ENCODE data around the gene WDR45. TPM values are rescaled to one million over a fixed set of nuclear protein-coding genes. Genes with fewer than 3 reads are reported as not detected.

The WDR45 gene
- total RNA-seq, 1 experiment from 2014 or later, result 31.5 TPM

- H3K9ac ChIP-seq (ENCODE audit: extremely low read depth, insufficient read length, low read length), result no peak overlapping the region
- no peaks in the 10 kb centered on the region for H3K4me1 ChIP-seq (ENCODE audit: insufficient read depth, low read length)
- no peak overlapping the region for H2BK20ac ChIP-seq (ENCODE audit: low read depth, low read length, poor library complexity, severe bottlenecking)
- H3K56ac ChIP-seq (ENCODE audit: insufficient read length, low read depth, low read length), result no peak overlapping the region
- no peak overlapping the region for H2AFZ ChIP-seq (ENCODE audit: low read length)
- H3K18ac ChIP-seq (ENCODE audit: insufficient read length, low read depth, low read length), result no peak overlapping the region
- no peaks in the 10 kb centered on the region for H3K27me3 Mint-ChIP-seq (ENCODE audit: low read depth)
- H3K36me3 Mint-ChIP-seq (ENCODE audit: insufficient read depth in 1 of 3, low read depth in 3 of 3), result peaks cover 26 to 46% (median 31%) of the 10 kb centered on the region in 3 experiments
- H3K4me2 ChIP-seq (ENCODE audit: insufficient read depth, insufficient read length, low read length), result no peak overlapping the region
- no peak overlapping the region for H3T11ph ChIP-seq (ENCODE audit: low read length)
- no peak overlapping the region for H3K4ac ChIP-seq (ENCODE audit: low read depth, low read length)
- H3K79me1 ChIP-seq (ENCODE audit: insufficient read depth, low read depth, low read length, poor library complexity, severe bottlenecking), result no peaks in the 10 kb centered on the region
- no peak overlapping the region for H4K5ac ChIP-seq (ENCODE audit: insufficient read length, low read depth, low read length)
- no peak overlapping the region for H2AK5ac ChIP-seq (ENCODE audit: insufficient read length, low read length)
- peaks cover 61 to 64% of the 10 kb centered on the region in 2 experiments for H3K9me3 Mint-ChIP-seq
- TF ChIP-seq CTCF (conservative IDR thresholded peaks at IDR 0.05), result no peak
- H4K91ac ChIP-seq (ENCODE audit: insufficient read length, low read depth, low read length), result no peak overlapping the region
- no peak overlapping the region for H3K27ac ChIP-seq (ENCODE audit: insufficient read length, low read depth, low read length)
- H2BK15ac ChIP-seq (ENCODE audit: low read depth, low read length), result no peak overlapping the region
- no peak overlapping the region for H4K8ac ChIP-seq (replicated peaks; ENCODE audit: insufficient read length, low read depth, low read length)
- no peak for DNase-seq
- no peak overlapping the region for H2BK12ac ChIP-seq (ENCODE audit: insufficient read length, low read depth, low read length)
- no peaks in the 10 kb centered on the region for H3K23me2 ChIP-seq (ENCODE audit: insufficient read length, low read depth, low read length, poor library complexity, severe bottlenecking)
- H3K79me2 ChIP-seq (ENCODE audit: insufficient read depth, low read length), result no peaks in the 10 kb centered on the region
- H2BK5ac ChIP-seq (ENCODE audit: insufficient read length, low read length), result no peak overlapping the region
- H3K14ac ChIP-seq (ENCODE audit: insufficient read depth, low read length), result no peak overlapping the region
- H2BK120ac ChIP-seq (ENCODE audit: low read depth, low read length, poor library complexity, severe bottlenecking), result no peak overlapping the region
- no peak overlapping the region for H3K23ac ChIP-seq (ENCODE audit: insufficient read length, low read depth, low read length)
- H3K9me3 ChIP-seq (ENCODE audit: control insufficient read depth, low read depth, low read length), result no peaks in the 10 kb centered on the region
- no peaks in the 10 kb centered on the region for H3K4me1 Mint-ChIP-seq
- H3K27me3 ChIP-seq (ENCODE audit: insufficient read depth, low read length), result no peaks in the 10 kb centered on the region
- H3K4me3 Mint-ChIP-seq, result no peak overlapping the region
- no peaks in the 10 kb centered on the region for H4K20me1 ChIP-seq (ENCODE audit: control insufficient read depth, insufficient read depth, insufficient read length)
- WGBS (ENCODE audit: extremely low coverage, insufficient read length, low lambda C conversion rate), result no CpG with 5 or more reads among the region's 3 CpGs
- H3K27ac Mint-ChIP-seq, result no peak overlapping the region
Observed at GRCh38 chrX:49111791-49112190, 32.1 kb upstream of the WDR45 start.

All from H9 (cell line).